ENCODE measurements around the gene HS2ST1.

DNA sequence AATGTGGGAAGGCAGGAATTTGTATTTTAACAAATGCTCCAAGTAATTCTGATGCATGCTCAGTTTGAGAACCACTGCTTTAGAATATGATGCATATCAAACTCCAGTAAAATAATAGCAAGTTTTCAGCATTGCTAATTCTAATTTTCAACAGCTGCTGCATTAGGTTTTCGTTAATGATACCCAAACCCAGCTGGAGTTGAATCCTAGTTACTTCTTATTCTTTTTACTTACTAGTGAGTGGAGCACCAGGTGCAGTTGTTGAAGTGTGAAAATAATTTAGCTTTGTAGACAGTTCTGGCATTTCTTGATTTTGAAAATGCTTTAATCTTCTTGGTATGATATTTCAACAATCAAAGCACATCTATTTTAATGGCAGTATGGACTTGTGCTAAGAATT lies 138.5 kb downstream of the HS2ST1 start:
- TF ChIP-seq, protein P1, sequence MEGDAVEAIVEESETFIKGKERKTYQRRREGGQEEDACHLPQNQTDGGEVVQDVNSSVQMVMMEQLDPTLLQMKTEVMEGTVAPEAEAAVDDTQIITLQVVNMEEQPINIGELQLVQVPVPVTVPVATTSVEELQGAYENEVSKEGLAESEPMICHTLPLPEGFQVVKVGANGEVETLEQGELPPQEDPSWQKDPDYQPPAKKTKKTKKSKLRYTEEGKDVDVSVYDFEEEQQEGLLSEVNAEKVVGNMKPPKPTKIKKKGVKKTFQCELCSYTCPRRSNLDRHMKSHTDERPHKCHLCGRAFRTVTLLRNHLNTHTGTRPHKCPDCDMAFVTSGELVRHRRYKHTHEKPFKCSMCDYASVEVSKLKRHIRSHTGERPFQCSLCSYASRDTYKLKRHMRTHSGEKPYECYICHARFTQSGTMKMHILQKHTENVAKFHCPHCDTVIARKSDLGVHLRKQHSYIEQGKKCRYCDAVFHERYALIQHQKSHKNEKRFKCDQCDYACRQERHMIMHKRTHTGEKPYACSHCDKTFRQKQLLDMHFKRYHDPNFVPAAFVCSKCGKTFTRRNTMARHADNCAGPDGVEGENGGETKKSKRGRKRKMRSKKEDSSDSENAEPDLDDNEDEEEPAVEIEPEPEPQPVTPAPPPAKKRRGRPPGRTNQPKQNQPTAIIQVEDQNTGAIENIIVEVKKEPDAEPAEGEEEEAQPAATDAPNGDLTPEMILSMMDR (conservative IDR thresholded peaks at IDR 0.05 in 1 of 2, IDR thresholded peaks at IDR 0.05 in 1 of 2; ENCODE audit: low read depth in 1 of 2, low read length in 2 of 2), result no peak
- no peak for TF ChIP-seq EZH2 (IDR thresholded peaks at IDR 0.05; ENCODE audit: low read length, missing control alignments)
